Natural killer cell (primary cell): ENCODE measurements around the gene LIMS1. TPM values are rescaled to one million over a fixed set of nuclear protein-coding genes. Genes with fewer than 3 reads are reported as not detected.
"Not testable (repeated sequence)": the region's sequence is repeated elsewhere in the genome, so short reads cannot be mapped to it uniquely, and the experiment has no call there.

ENCODE experiments used
- ATAC-seq, 3 donors: fragments of 150-1000 bp in 2 of 3; fragments of 200-7000 bp in 1 of 3; cut with Tn5 transposase; 1 replicate in 1 of 3; 2 replicates in 2 of 3; pipeline ENCODE4 v1.10.0; 2021; ENCODE audit warnings: mild to moderate bottlenecking in 2 of 3, moderate library complexity in 2 of 3
- DNase-seq, 2 donors: peaks; one replicate each; pipeline versions ENCODE4 v3.0.0 to v3.0.0-alpha.2; 2013 to 2021; ENCODE audit warnings: mixed read lengths in 1 of 2
- H3K27ac ChIP-seq: one replicate; pipeline ENCODE4 v1.5.1; 2013; ENCODE audit warnings: mild to moderate bottlenecking, low read length
- H3K27me3 ChIP-seq: one replicate; pipeline ENCODE4 v1.6.1; 2013; ENCODE audit warnings: low read length; ENCODE audit not compliant: control insufficient read depth, insufficient read depth
- H3K36me3 ChIP-seq: one replicate; pipeline ENCODE4 v1.6.1; 2013; ENCODE audit warnings: low read length; ENCODE audit not compliant: control insufficient read depth, insufficient read depth
- H3K4me1 ChIP-seq: one replicate; pipeline ENCODE4 v1.6.1; 2013; ENCODE audit warnings: low read length; ENCODE audit not compliant: control insufficient read depth, insufficient read depth
- H3K4me3 ChIP-seq: one replicate; pipeline ENCODE4 v1.5.1; 2013; ENCODE audit warnings: low read length
- H3K9me3 ChIP-seq: one replicate; pipeline ENCODE4 v1.6.1; 2013; ENCODE audit warnings: low read length; ENCODE audit not compliant: control insufficient read depth, insufficient read depth
- H3K27ac Mint-ChIP-seq, 2 donors: one replicate each; pipeline ENCODE4 v1.8.0; 2022; ENCODE audit warnings: mild to moderate bottlenecking in 2 of 2, mixed read lengths in 2 of 2, moderate library complexity in 1 of 2
- H3K27me3 Mint-ChIP-seq, 2 donors: one replicate each; pipeline ENCODE4 v1.8.0; 2022; ENCODE audit warnings: low read depth in 2 of 2, mixed read lengths in 2 of 2
- H3K36me3 Mint-ChIP-seq: one replicate; pipeline ENCODE4 v1.8.0; 2022; ENCODE audit warnings: mixed read lengths
- H3K4me1 Mint-ChIP-seq, 2 donors: one replicate each; pipeline ENCODE4 v1.8.0; 2022; ENCODE audit warnings: mixed read lengths in 2 of 2
- H3K4me3 Mint-ChIP-seq: one replicate; pipeline ENCODE4 v1.8.0; 2022; ENCODE audit warnings: mild to moderate bottlenecking, moderate library complexity, mixed read lengths
- H3K9me3 Mint-ChIP-seq, 2 donors: one replicate each; pipeline ENCODE4 v1.8.0; 2022; ENCODE audit warnings: mixed read lengths in 2 of 2
- WGBS: methylation state at CpG from one replicate; pipeline ENCODE4 v1.1.7; 2013; ENCODE audit warnings: missing lambda C conversion rate; ENCODE audit not compliant: insufficient coverage; 5-methylcytosine and 5-hydroxymethylcytosine counted together
- intact Hi-C: fragments of 100-400 bp; cut with micrococcal nuclease; formaldehyde crosslinking; loops from one replicate; pipeline ENCODE4 v1.14.2; 2022
- total RNA-seq, 4 donors: library from RNA; stranded (reverse); fragments of 120-200 nt in 1 of 4; gene quantifications; one replicate each; pipeline versions ENCODE4 v1.2.3 to v1.2.4, GENCODE V29; 2013 to 2022
- TF ChIP-seq, protein P1 (sequence below): fragments of 200-600 bp; IDR thresholded peaks from one replicate; pipeline ENCODE4 v1.8.0; 2022; ENCODE audit warnings: antibody characterized with exemption

LIMS1 gene
- total RNA-seq, 3 donors from 2014 or later (not counting 1 experiment from before 2014, with no cell fraction given), result 31.6 to 41.4 (median 34.8) TPM

DNA sequence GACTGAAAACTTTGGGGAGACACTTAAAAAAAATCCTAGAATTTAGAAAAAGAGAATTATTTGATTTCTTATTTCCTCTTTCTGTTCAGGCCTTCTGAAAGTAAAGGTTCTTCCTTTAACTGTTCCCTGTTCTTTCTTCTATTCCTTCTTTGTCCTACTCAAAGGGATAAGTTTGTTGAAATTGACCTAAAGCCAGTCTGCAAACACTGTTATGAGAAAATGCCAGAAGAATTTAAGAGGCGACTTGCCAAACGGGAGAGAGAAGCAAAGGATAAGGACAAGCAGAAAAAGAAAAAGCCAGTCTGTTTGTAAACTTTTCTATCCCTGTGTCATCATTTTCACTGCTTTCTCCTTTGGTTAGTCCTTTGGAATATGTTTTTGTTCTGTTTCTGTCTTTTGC lies 146.5 kb downstream of the LIMS1 start:
- H3K36me3 ChIP-seq, result peaks cover 30% of the 10 kb centered on the region
- ATAC-seq, H3K4me3 ChIP-seq, H3K27ac Mint-ChIP-seq, H3K27me3 ChIP-seq, H3K9me3 Mint-ChIP-seq, DNase-seq, H3K9me3 ChIP-seq, H3K36me3 Mint-ChIP-seq, H3K27me3 Mint-ChIP-seq, intact Hi-C loops, H3K27ac ChIP-seq, H3K4me3 Mint-ChIP-seq, H3K4me1 ChIP-seq, H3K4me1 Mint-ChIP-seq: not testable (repeated sequence)
- WGBS, result no CpG with 5 or more reads among the region's 2 CpGs

- intact Hi-C loops, H3K4me1 ChIP-seq, H3K4me3 ChIP-seq, H3K27me3 ChIP-seq, DNase-seq, ATAC-seq, H3K36me3 ChIP-seq, H3K9me3 Mint-ChIP-seq, H3K9me3 ChIP-seq, H3K27me3 Mint-ChIP-seq, H3K27ac Mint-ChIP-seq, H3K36me3 Mint-ChIP-seq, H3K4me3 Mint-ChIP-seq, H3K27ac ChIP-seq, H3K4me1 Mint-ChIP-seq: not testable (repeated sequence)
- WGBS, result 96% methylated on average over 3 of the region's 15 CpGs
These were observed 154.8 kb downstream of the LIMS1 start for GRCh38 chr2:108688818-108689756.

DNA sequence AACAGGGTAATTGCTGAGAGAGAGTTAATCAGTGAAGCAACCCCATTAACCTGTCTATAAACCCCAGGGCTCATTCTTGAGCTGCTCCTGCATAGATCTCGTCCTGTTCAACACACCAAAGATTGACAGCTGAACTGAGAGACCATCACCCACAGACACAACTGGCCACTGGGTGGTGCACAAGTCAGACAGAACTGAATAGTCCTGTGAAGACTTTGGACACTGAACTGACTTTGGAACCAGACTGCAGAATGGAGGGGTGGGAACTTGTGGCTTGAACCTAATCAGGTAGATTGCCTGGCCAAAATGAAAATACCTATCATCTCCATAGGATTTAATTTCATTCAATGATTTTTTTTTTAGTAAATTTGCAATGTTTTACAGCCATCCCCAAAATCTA lies 155.7 kb downstream of the LIMS1 start:
- DNase-seq, H3K27ac ChIP-seq, H3K36me3 Mint-ChIP-seq, H3K27me3 Mint-ChIP-seq, H3K27me3 ChIP-seq, H3K4me3 ChIP-seq, H3K4me3 Mint-ChIP-seq, H3K9me3 Mint-ChIP-seq, H3K27ac Mint-ChIP-seq, H3K9me3 ChIP-seq, intact Hi-C loops, H3K4me1 ChIP-seq, H3K36me3 ChIP-seq, H3K4me1 Mint-ChIP-seq: not testable (repeated sequence)
- ATAC-seq, result peak in 2 of 3 donors; percentile 62 to 70
- WGBS, result no CpG with 5 or more reads among the region's 1 CpG

GRCh38 chr2:108691447-108691846 lies 157.2 kb downstream of the LIMS1 start:
- Histone ChIP-seq H3K36me3 (no peaks in the 10 kb centered on the region), H3K4me1 (no peaks in the 10 kb centered on the region), H3K4me3 (no peak overlapping the region), H3K9me3 (no peaks in the 10 kb centered on the region), H3K27me3 (no peaks in the 10 kb centered on the region), H3K27ac (no peak overlapping the region)
- no peaks in the 10 kb centered on the region for H3K27me3 Mint-ChIP-seq
- H3K4me3 Mint-ChIP-seq, result no peak overlapping the region
- no peaks in the 10 kb centered on the region for H3K36me3 Mint-ChIP-seq
- DNase-seq (no peak), ATAC-seq (no peak)
- H3K27ac Mint-ChIP-seq, result no peak overlapping the region
- TF ChIP-seq, protein P1, sequence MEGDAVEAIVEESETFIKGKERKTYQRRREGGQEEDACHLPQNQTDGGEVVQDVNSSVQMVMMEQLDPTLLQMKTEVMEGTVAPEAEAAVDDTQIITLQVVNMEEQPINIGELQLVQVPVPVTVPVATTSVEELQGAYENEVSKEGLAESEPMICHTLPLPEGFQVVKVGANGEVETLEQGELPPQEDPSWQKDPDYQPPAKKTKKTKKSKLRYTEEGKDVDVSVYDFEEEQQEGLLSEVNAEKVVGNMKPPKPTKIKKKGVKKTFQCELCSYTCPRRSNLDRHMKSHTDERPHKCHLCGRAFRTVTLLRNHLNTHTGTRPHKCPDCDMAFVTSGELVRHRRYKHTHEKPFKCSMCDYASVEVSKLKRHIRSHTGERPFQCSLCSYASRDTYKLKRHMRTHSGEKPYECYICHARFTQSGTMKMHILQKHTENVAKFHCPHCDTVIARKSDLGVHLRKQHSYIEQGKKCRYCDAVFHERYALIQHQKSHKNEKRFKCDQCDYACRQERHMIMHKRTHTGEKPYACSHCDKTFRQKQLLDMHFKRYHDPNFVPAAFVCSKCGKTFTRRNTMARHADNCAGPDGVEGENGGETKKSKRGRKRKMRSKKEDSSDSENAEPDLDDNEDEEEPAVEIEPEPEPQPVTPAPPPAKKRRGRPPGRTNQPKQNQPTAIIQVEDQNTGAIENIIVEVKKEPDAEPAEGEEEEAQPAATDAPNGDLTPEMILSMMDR, result no peak
- no peaks in the 10 kb centered on the region for H3K9me3 Mint-ChIP-seq
- 99% methylated on average over 7 of the region's 7 CpGs for WGBS
- no peaks in the 10 kb centered on the region for H3K4me1 Mint-ChIP-seq
- intact Hi-C loops, result no loop called here

GRCh38 chr2:108701208-108701607 lies 166.9 kb downstream of the LIMS1 start:
- no peak for ATAC-seq

More at GRCh38 chr2:108701208-108701607, 166.9 kb downstream of the LIMS1 start:
- H3K9me3 Mint-ChIP-seq, result no peaks in the 10 kb centered on the region
- Histone ChIP-seq H3K27ac (no peak overlapping the region), H3K4me1 (no peaks in the 10 kb centered on the region), H3K4me3 (no peak overlapping the region), H3K36me3 (no peaks in the 10 kb centered on the region), H3K27me3 (no peaks in the 10 kb centered on the region), H3K9me3 (no peaks in the 10 kb centered on the region)
- intact Hi-C loops, result no loop called here
- H3K4me1 Mint-ChIP-seq, result no peaks in the 10 kb centered on the region
- no peak overlapping the region for H3K4me3 Mint-ChIP-seq
- no peak overlapping the region for H3K27ac Mint-ChIP-seq
- H3K36me3 Mint-ChIP-seq, result no peaks in the 10 kb centered on the region
- TF ChIP-seq, protein P1, result no peak
- WGBS, result 49% methylated on average over 3 of the region's 3 CpGs
- no peak for DNase-seq
- H3K27me3 Mint-ChIP-seq, result no peaks in the 10 kb centered on the region
